IPS DF 6.9 (cell line): ENCODE results near the gene IFI30.

Source experiments
- DNase-seq: peaks from one replicate; pipeline ENCODE4 v3.0.0-alpha.2; 2013; ENCODE audit warnings: low read depth, low spot score
- H3K27ac ChIP-seq: one replicate; pipeline ENCODE4 v1.5.1; 2013; ENCODE audit warnings: low read length, control low read depth
- H3K27me3 ChIP-seq: 2 replicates; pipeline ENCODE4 v1.6.1; 2013; ENCODE audit warnings: mild to moderate bottlenecking, low read length; ENCODE audit not compliant: control insufficient read depth, insufficient read depth
- H3K36me3 ChIP-seq: 2 replicates; pipeline ENCODE4 v1.6.1; 2013; ENCODE audit warnings: low read length; ENCODE audit not compliant: control insufficient read depth, insufficient read depth
- H3K4me1 ChIP-seq: 2 replicates; pipeline ENCODE4 v1.6.1; 2013; ENCODE audit warnings: low read length; ENCODE audit not compliant: control insufficient read depth, insufficient read depth
- H3K4me3 ChIP-seq: 2 replicates; pipeline ENCODE4 v1.5.1; 2013; ENCODE audit warnings: mild to moderate bottlenecking, low read length
- H3K9me3 ChIP-seq: 2 replicates; pipeline ENCODE4 v1.6.1; 2013; ENCODE audit warnings: low read length, inconsistent platforms; ENCODE audit not compliant: control insufficient read depth, insufficient read depth
- WGBS: extraction: QIAGEN DNeasy Blood & Tissue Kit; methylation state at CpG from one replicate; pipeline ENCODE4 v1.1.7; 2013; ENCODE audit warnings: mixed read lengths, missing lambda C conversion rate; ENCODE audit not compliant: insufficient read length, insufficient coverage; 5-methylcytosine and 5-hydroxymethylcytosine counted together

Gene IFI30

GRCh38 chr19:18159810-18160209 lies 13.8 kb upstream of the IFI30 start:
- peaks cover 14% of the 10 kb centered on the region for H3K36me3 ChIP-seq
- no peaks in the 10 kb centered on the region for H3K9me3 ChIP-seq
- no CpG with 5 or more reads among the region's 10 CpGs for WGBS
- peaks cover 3% of the 10 kb centered on the region for H3K4me1 ChIP-seq
- no peak for DNase-seq
- no peak overlapping the region for H3K27ac ChIP-seq
- no peak overlapping the region for H3K4me3 ChIP-seq
- H3K27me3 ChIP-seq, result no peaks in the 10 kb centered on the region

- H3K9me3 ChIP-seq, result no peaks in the 10 kb centered on the region
- H3K36me3 ChIP-seq, result peaks cover 14% of the 10 kb centered on the region
- no peak overlapping the region; the same call in 1 of the 2 replicates for H3K4me3 ChIP-seq
- DNase-seq, result no peak
- WGBS, result no CpG with 5 or more reads among the region's 13 CpGs
- H3K27me3 ChIP-seq, result no peaks in the 10 kb centered on the region
- no peak overlapping the region for H3K27ac ChIP-seq
- peaks cover 3% of the 10 kb centered on the region for H3K4me1 ChIP-seq
Observed at GRCh38 chr19:18160493-18160970, 13.1 kb upstream of the IFI30 start.

- no CpG with 5 or more reads among the region's 66 CpGs for WGBS
- no peak overlapping the region for H3K27ac ChIP-seq
- DNase-seq, result no peak
Observed at GRCh38 chr19:18160971-18161635, 12.5 kb upstream of the IFI30 start.

GRCh38 chr19:18161636-18162002 lies 12.0 kb upstream of the IFI30 start:
- no peak overlapping the region for H3K27ac ChIP-seq
- no peak overlapping the region for H3K4me3 ChIP-seq
- no peaks in the 10 kb centered on the region for H3K9me3 ChIP-seq
- DNase-seq, result no peak
- WGBS, result no CpG with 5 or more reads among the region's 19 CpGs
- H3K36me3 ChIP-seq, result peaks cover 11% of the 10 kb centered on the region
- peaks cover 3% of the 10 kb centered on the region for H3K4me1 ChIP-seq
- H3K27me3 ChIP-seq, result no peaks in the 10 kb centered on the region

More at GRCh38 chr19:18160971-18161635, 12.5 kb upstream of the IFI30 start:
- H3K4me3 ChIP-seq, result peak overlapping the region; percentile 17; the same call in 1 of the 2 replicates
- no peaks in the 10 kb centered on the region for H3K9me3 ChIP-seq
- peaks cover 11% of the 10 kb centered on the region for H3K36me3 ChIP-seq
- H3K27me3 ChIP-seq, result no peaks in the 10 kb centered on the region
- peaks cover 3% of the 10 kb centered on the region for H3K4me1 ChIP-seq

- no peak overlapping the region for H3K4me3 ChIP-seq
- peaks cover 3% of the 10 kb centered on the region for H3K4me1 ChIP-seq
- DNase-seq, result no peak
- H3K9me3 ChIP-seq, result no peaks in the 10 kb centered on the region
- H3K27ac ChIP-seq, result no peak overlapping the region
- H3K36me3 ChIP-seq, result peaks cover 20% of the 10 kb centered on the region
- no CpG with 5 or more reads among the region's 7 CpGs for WGBS
- no peaks in the 10 kb centered on the region for H3K27me3 ChIP-seq
Observed at GRCh38 chr19:18164072-18164471, 9.5 kb upstream of the IFI30 start.

- H3K27me3 ChIP-seq, result no peaks in the 10 kb centered on the region
- peaks cover 3% of the 10 kb centered on the region for H3K4me1 ChIP-seq
- WGBS, result no CpG with 5 or more reads among the region's 15 CpGs
- H3K4me3 ChIP-seq, result no peak overlapping the region
- H3K27ac ChIP-seq, result no peak overlapping the region
- no peak for DNase-seq
- H3K9me3 ChIP-seq, result no peaks in the 10 kb centered on the region
- H3K36me3 ChIP-seq, result peaks cover 25% of the 10 kb centered on the region
Observed at GRCh38 chr19:18165794-18166544, 7.6 kb upstream of the IFI30 start.

GRCh38 chr19:18167011-18167410 lies 6.6 kb upstream of the IFI30 start:
- Histone ChIP-seq H3K36me3 (peaks cover 21% of the 10 kb centered on the region), H3K27ac (no peak overlapping the region)

GRCh38 chr19:18167975-18168645 lies 5.5 kb upstream of the IFI30 start:
- Histone ChIP-seq H3K27ac (no peak overlapping the region), H3K27me3 (no peaks in the 10 kb centered on the region), H3K4me1 (peaks cover under 1% of the 10 kb centered on the region), H3K4me3 (no peak overlapping the region), H3K36me3 (peaks cover 15% of the 10 kb centered on the region), H3K9me3 (no peaks in the 10 kb centered on the region)
- no peak for DNase-seq
- no CpG with 5 or more reads among the region's 14 CpGs for WGBS

More at GRCh38 chr19:18167011-18167410, 6.6 kb upstream of the IFI30 start:
- Histone ChIP-seq H3K27me3 (no peaks in the 10 kb centered on the region), H3K4me1 (no peaks in the 10 kb centered on the region; the same call in 1 of the 2 replicates), H3K4me3 (no peak overlapping the region), H3K9me3 (no peaks in the 10 kb centered on the region)
- no CpG with 5 or more reads among the region's 21 CpGs for WGBS
- DNase-seq, result no peak

- no peaks in the 10 kb centered on the region for H3K9me3 ChIP-seq
- WGBS, result no CpG with 5 or more reads among the region's 66 CpGs
- DNase-seq, result no peak
Observed at GRCh38 chr19:18168673-18169381, 4.8 kb upstream of the IFI30 start.

GRCh38 chr19:18170714-18171255 lies 2.8 kb upstream of the IFI30 start:
- Histone ChIP-seq H3K27ac (no peak overlapping the region), H3K36me3 (peaks cover 13% of the 10 kb centered on the region), H3K9me3 (no peaks in the 10 kb centered on the region), H3K27me3 (no peaks in the 10 kb centered on the region), H3K4me3 (no peak overlapping the region), H3K4me1 (peaks cover 4% of the 10 kb centered on the region)
- no CpG with 5 or more reads among the region's 16 CpGs for WGBS
- no peak for DNase-seq

More at GRCh38 chr19:18168673-18169381, 4.8 kb upstream of the IFI30 start:
- peaks cover 4% of the 10 kb centered on the region for H3K4me1 ChIP-seq
- no peaks in the 10 kb centered on the region for H3K27me3 ChIP-seq
- no peak overlapping the region for H3K27ac ChIP-seq
- no peak overlapping the region for H3K4me3 ChIP-seq
- peaks cover 13% of the 10 kb centered on the region for H3K36me3 ChIP-seq
